Mucosa of stomach (tissue), 1 donor: Measurements from ENCODE around the gene TRIM38.
"Not testable (repeated sequence)": the region's sequence is repeated elsewhere in the genome, so short reads cannot be mapped to it uniquely, and the experiment has no call there.

ENCODE experiments used
- H3K27me3 ChIP-seq: one replicate; pipeline ENCODE4 v1.7.0; 2013; ENCODE audit warnings: mild to moderate bottlenecking, low read length; ENCODE audit not compliant: control insufficient read depth, insufficient read depth
- H3K36me3 ChIP-seq: one replicate; pipeline ENCODE4 v1.7.0; 2013; ENCODE audit warnings: low read length; ENCODE audit not compliant: control insufficient read depth, insufficient read depth
- H3K4me1 ChIP-seq: one replicate; pipeline ENCODE4 v1.7.0; 2013; ENCODE audit warnings: mild to moderate bottlenecking, low read length; ENCODE audit not compliant: control insufficient read depth, insufficient read depth
- H3K4me3 ChIP-seq: one replicate; pipeline ENCODE4 v1.7.0; 2013; ENCODE audit warnings: low read length
- H3K9ac ChIP-seq: one replicate; pipeline ENCODE4 v1.7.0; 2013; ENCODE audit warnings: mild to moderate bottlenecking, low read length, moderate library complexity
- H3K9me3 ChIP-seq: one replicate; pipeline ENCODE4 v1.7.0; 2013; ENCODE audit warnings: mild to moderate bottlenecking, low read length, moderate library complexity; ENCODE audit not compliant: control insufficient read depth
- donor health status: Pancreatic carcinoma.

The TRIM38 gene

GRCh38 chr6:25928562-25929324 is 33.9 kb upstream of the TRIM38 start:
- Histone ChIP-seq H3K4me3 (no peak overlapping the region), H3K9me3 (no peaks in the 10 kb centered on the region), H3K4me1 (no peaks in the 10 kb centered on the region), H3K27me3 (peaks cover 29% of the 10 kb centered on the region), H3K9ac (no peak overlapping the region), H3K36me3 (no peaks in the 10 kb centered on the region)

GRCh38 chr6:25929785-25930184 is 32.8 kb upstream of the TRIM38 start:
- not testable (repeated sequence) for H3K9ac ChIP-seq, H3K9me3 ChIP-seq, H3K4me3 ChIP-seq, H3K4me1 ChIP-seq, H3K36me3 ChIP-seq
- peaks cover 32% of the 10 kb centered on the region for H3K27me3 ChIP-seq

DNA sequence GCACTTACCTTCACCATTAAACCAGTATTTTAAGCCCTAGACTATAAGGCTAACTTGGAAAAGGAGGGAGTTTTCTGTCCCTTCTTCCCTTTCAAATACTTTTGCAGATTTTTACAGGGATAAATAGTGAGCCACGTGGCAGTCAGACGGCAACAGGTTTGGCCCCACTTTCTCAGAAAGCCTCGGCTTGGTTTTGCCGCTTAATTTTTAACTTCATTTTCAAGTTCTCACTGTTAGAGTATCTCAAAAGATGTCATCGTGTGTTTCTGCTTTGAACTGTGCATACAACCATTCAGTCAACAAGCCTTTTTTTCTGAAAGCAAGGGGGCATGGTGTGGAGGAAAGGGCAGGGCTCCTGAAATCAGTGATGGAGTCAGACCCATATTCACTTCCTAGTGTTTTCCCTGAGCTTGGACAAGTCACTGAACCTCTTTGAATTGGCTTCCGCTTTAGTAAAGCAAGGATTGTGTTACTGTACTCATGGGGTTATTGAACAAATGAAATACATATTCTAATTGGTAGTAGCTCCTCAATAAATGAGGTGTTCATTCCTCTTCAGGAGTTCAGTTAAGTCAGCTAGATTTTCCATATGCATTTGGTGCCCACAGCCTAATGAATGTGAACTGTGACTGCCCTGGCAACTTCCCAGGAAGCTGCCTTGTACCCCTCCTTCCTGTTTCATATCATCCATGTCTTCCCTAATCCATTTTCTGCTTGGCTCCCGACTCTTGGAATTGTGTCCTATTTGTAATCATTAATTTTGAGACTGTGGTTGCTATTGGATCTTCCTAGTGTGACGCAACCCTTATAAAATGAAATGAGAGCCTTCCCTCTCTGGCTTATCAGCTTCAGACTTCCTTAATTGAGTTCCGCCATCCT is 31.8 kb upstream of the TRIM38 start, which contains the start of gene SLC17A2:
SLC17A2 (minus strand) TSS at position 160 of the 879 bp plus-strand sequence. CDS start 4,895 bp downstream, outside the sequence.
- peaks cover 35% of the 10 kb centered on the region for H3K27me3 ChIP-seq
- H3K4me1 ChIP-seq = no peaks in the 10 kb centered on the region
- no peak within 1 kb of the TSS for H3K4me3 ChIP-seq
- H3K9ac ChIP-seq = no peak within 1 kb of the TSS
- H3K9me3 ChIP-seq = no peaks in the 10 kb centered on the region
- no peaks in the 10 kb centered on the region for H3K36me3 ChIP-seq

- Histone ChIP-seq H3K36me3 (no peaks in the 10 kb centered on the region), H3K27me3 (peaks cover 37% of the 10 kb centered on the region), H3K4me3 (no peak overlapping the region), H3K9me3 (no peaks in the 10 kb centered on the region), H3K9ac (no peak overlapping the region), H3K4me1 (no peaks in the 10 kb centered on the region)
Observed at GRCh38 chr6:25931411-25931709, 31.2 kb upstream of the TRIM38 start.

- H3K9me3 ChIP-seq = no peaks in the 10 kb centered on the region
- no peaks in the 10 kb centered on the region for H3K36me3 ChIP-seq
- no peak overlapping the region for H3K4me3 ChIP-seq
- peaks cover 52% of the 10 kb centered on the region for H3K27me3 ChIP-seq
- no peaks in the 10 kb centered on the region for H3K4me1 ChIP-seq
- no peak overlapping the region for H3K9ac ChIP-seq
Observed at GRCh38 chr6:25934156-25934555, 28.4 kb upstream of the TRIM38 start.

DNA sequence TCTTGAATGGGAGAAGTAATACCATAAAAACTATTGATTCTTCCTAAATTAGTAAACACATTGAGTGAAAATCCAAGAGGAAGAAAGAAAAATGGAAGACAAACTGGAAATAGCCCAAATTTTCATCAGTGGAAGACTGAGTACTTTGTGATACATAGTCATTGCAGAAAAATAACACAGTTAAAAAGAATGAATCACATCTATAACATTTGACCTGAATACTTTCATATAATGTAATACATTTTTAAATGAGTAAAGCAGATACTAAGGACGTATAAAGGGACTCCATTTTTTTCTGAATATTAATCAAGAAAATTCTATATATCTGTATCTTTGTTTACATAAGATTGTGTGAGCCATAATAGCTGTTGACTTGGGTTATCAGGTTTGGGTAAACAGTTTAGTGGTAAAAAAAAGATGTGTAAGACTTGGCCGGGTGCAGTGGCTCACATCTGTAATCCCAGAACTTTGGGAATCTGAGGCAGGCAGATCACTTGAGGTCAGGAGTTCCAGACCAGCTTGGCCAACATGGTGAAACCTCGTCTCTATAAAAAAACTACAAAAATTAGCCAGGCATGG is 27.8 kb upstream of the TRIM38 start:
- no peaks in the 10 kb centered on the region for H3K9me3 ChIP-seq
- no peaks in the 10 kb centered on the region for H3K4me1 ChIP-seq
- H3K9ac ChIP-seq = no peak overlapping the region
- no peak overlapping the region for H3K4me3 ChIP-seq
- no peaks in the 10 kb centered on the region for H3K36me3 ChIP-seq
- peaks cover 53% of the 10 kb centered on the region for H3K27me3 ChIP-seq

DNA sequence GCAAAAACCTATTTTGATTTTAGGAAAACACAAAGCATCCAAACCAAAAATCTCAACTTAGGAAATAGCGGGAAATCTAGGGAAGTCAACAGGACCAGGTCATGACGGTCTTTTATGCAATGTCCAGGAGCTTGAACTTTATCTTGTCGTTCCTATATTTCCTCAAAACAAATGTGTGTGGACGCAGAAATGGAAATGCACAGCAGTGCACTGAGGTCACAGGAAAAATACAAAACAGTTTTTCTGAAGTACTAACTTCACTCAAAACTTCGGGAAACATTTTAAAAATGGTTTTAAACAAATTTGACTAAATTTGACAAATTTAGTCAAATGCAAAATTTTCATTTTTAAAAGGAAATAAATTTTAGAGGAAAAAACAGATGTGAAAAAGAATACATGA is 26.6 kb upstream of the TRIM38 start:
- Histone ChIP-seq H3K4me1 (no peaks in the 10 kb centered on the region), H3K9ac (no peak overlapping the region), H3K36me3 (no peaks in the 10 kb centered on the region), H3K27me3 (peaks cover 47% of the 10 kb centered on the region), H3K9me3 (no peaks in the 10 kb centered on the region), H3K4me3 (no peak overlapping the region)

DNA sequence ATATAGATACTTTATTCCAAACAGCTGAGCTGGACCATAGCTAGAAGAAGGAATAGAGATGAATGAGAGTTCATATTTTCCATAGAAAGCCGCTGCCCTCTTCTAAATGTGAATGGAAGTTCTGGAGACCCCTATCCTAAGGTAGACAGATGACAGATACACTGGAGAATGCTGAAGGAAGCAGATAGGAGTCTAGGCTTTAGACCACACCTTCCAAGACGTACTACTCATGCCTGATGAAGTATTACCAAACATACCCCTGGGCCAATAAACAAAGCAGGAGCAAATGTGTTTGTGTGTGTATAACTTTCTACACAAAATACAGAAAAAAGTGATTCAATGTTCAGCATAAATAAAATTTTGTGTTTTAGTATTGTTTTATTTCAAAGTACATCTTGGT is 23.0 kb upstream of the TRIM38 start:
- Histone ChIP-seq H3K4me3 (no peak overlapping the region), H3K36me3 (no peaks in the 10 kb centered on the region), H3K27me3 (peaks cover 38% of the 10 kb centered on the region), H3K9ac (no peak overlapping the region), H3K4me1 (no peaks in the 10 kb centered on the region), H3K9me3 (no peaks in the 10 kb centered on the region)

DNA sequence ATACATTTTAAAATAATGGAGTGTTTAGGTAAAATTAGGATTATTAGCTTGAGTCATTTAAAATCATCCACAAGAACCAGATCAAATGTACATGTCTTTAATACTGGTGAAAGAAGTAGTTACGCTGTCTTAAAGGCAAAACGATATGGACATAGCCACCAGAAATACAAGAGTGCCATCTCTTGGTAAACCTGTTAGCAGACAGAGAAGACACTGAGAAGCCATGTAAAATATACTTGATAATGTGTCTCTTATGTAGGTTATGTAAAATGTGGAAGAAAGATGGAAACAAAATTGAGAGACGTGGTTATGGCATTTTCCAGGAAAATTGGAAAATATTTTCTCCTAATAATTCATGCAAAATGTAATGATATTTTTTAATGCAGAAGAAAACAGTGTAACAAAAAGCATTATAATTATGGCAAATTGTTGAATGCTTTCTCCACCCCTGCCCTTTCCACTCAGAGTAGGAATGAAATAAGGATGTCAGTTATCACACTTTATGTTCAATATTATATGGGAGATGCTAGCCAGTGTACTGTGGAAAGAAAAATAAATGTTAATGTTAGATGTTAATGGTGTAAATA is 19.9 kb upstream of the TRIM38 start:
- no peak overlapping the region for H3K9ac ChIP-seq
- H3K9me3 ChIP-seq = no peaks in the 10 kb centered on the region
- H3K4me1 ChIP-seq = no peaks in the 10 kb centered on the region
- peaks cover 23% of the 10 kb centered on the region for H3K27me3 ChIP-seq
- H3K36me3 ChIP-seq = no peaks in the 10 kb centered on the region
- no peak overlapping the region for H3K4me3 ChIP-seq

- Histone ChIP-seq H3K4me3 (no peak overlapping the region), H3K4me1 (no peaks in the 10 kb centered on the region), H3K9ac (no peak overlapping the region), H3K9me3 (no peaks in the 10 kb centered on the region), H3K36me3 (no peaks in the 10 kb centered on the region), H3K27me3 (peaks cover 17% of the 10 kb centered on the region)
Observed at GRCh38 chr6:25943887-25944286, 18.7 kb upstream of the TRIM38 start.

DNA sequence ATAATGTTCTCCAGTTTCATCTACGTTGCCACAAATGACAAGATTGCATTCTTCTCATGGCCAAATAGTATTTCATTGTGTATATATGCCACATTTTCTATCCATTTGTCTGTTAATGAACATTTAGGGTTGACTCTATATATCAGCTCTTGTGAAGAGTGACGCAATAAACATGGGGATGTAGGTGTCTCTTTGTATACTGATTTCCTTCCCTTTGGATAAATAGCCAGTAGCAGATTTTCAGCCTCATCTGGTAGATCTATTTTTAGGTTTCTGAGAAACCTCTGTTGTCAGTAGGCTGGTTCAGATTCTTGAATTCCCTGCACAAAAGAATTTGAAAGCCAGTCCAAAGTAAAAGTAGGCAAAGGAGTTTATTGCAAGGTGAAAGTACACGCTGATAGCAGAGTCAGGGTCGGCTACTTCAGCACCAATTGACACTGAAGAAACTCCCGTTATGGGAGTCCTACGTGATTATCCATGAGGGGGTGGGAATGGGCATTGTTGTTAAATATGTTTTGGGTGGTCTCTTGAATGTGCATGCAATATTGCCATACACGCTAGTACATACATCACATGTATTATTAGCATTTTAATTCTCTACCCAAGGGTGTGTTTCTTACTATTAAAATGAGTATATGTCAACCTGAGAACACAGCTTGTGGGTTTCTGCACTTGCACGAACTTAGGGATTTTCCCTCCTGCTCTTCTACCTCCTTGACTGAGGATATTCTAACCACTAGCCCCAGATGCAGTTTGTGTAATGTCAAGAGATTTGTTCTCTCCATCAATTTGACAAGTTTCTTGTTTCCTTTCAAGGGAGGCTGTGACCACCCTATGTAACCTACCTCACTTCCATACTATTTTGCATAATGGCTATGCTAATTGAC is 17.7 kb upstream of the TRIM38 start:
- no peak overlapping the region for H3K9ac ChIP-seq
- no peak overlapping the region for H3K4me3 ChIP-seq
- H3K9me3 ChIP-seq = no peaks in the 10 kb centered on the region
- H3K36me3 ChIP-seq = no peaks in the 10 kb centered on the region
- no peaks in the 10 kb centered on the region for H3K4me1 ChIP-seq
- H3K27me3 ChIP-seq = peaks cover 9% of the 10 kb centered on the region
